Dedifferentiated amniotic fluid mesenchymal stem cell (primary cell): Measurements from ENCODE around the gene MTG1.
"Not testable (repeated sequence)": the region's sequence is repeated elsewhere in the genome, so short reads cannot be mapped to it uniquely, and the experiment has no call there.

Source experiments
- DNase-seq: peaks from one replicate; pipeline ENCODE4 v3.0.0-alpha.2; 2016; ENCODE audit errors: extremely low spot score

MTG1 gene

DNA sequence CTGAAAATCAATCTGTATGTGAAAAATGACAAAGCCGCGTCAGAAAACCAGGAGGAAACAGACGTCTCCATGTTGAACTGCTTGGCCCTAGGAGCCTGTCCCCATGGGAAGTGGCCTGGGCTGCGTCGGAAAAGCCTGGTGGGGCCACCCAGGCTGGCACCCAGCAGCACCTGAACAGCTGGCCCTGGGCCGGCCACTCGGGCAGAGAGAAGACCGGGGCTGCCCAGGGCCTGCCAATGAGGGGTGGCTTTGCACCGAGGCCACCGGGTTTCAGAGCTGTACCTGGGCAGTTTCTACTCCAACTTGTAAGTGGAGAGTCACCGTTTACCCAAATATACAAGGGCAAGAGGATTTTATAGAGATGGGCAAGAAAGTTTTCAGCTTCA is 35.0 kb upstream of the MTG1 start:
- DNase-seq: no peak

DNA sequence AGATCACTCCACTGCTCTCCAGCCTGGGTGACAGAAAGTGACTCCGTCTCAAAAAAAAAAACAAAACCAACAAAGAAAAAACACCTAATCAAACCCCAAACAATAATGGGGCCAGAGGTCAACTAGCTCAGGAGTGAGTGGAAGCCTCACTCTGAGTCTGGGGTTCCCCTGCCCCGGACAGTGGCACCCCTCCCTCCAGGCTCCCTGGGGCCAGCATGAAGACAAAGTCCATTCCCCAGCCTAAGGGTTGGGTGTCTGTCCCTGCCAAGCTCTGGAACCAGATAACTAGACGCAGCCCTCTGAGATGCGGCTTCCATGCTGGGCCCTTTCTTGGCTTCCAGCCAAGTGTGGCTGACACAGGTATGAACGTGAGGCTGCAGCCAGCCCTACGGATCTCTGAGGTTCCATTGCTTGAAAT is 34.4 kb upstream of the MTG1 start:
- DNase-seq: no peak

DNA sequence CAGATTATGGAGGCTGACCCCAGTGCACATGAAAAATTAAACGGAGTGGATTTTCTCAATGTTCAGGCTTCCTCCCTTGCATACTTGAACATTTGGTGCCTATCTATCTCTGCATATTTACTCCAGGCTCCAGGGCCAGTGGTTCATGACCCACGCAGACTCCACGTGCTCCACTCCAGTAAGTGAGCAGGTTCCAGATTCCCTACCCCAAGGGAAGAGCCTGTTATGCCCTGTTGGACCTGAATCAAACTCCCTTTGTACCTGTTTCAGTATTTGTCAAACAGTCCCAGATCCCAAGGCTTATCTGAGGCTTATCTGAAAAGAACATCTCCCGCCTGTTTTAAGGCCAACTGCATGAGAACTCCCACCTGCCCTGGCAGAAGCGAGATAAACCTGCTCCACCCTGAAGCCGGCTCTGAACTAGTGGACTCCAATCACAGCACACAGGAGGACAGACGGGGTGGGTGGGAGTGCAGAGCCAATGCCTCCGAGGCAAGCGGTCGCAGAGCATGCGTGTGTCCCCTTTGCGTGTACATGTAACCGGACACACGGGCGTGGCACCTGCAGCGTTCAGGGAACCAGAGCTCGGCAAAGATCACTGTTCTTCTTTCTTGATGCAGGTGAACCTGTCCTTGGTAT is 33.9 kb upstream of the MTG1 start:
- no peak for DNase-seq

DNA sequence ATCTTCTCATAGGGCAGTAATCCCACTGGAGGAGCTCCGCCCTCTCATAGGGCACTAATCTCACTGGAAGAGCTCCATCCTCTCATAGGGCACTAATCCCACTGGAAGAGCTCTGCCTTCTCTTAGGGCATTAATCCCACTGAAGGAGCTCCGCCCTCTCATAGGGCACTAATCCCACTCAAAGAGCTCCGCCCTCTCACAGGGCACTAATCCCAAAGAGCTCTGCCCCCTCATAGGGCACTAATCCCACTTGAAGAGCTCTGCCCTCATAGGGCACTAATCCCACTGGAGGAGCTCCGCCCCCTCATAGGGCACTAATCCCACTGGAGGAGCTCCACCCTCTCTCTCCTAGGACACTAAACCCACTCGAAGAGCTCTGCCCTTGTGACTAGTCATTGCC is 32.7 kb upstream of the MTG1 start:
- DNase-seq: no peak

DNA sequence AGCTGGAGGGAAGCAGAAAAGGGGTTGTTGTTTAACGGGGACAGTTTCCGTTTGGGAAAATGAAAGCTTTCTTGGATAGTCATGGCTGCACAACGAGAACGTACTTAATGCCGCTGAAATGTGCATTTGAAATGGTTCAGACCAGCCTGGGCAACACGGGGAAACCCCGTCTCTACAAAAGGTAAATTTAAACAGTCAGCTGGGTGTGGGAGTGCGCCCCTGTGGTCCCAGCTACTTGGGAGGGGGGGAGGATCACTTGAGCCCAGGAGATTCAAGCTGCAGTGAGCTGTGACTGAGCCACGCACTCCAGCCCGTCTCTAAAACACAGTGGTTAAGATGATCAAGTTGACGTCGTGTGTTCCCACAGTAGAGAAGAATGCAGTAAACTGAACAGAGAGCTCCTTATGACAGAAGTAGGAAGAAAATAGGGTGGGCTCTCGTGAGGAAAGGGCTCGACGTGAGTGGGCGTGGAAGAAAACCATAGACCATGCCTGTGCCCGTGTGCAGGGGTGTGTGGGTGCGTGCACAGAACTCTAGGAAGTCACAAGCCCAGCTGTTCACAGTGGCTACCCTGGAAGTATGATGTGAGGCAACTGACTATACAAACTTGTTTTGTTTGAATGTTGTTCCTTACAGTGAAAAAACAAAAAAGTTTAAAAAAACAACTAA is 32.0 kb upstream of the MTG1 start:
- DNase-seq: no peak

DNA sequence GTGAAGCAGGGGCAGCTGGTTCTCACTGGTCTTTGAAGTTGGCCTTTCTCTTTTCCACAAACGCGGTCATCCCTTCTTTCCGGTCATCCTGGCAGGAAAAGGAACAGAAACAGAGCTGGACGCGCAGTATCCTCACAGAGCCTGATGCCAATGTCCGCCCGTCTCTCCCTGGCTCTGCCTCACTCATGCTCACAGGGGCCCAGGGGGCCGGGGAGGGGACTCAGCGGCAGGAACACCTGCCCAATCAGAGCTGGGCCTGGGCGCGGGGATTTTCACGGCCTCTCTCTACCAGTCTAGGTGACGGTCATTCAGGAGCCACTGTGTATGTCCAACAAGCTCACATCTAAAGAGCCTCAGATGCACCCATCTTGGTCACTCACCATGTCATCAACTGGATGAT is 31.1 kb upstream of the MTG1 start:
- no peak for DNase-seq

DNA sequence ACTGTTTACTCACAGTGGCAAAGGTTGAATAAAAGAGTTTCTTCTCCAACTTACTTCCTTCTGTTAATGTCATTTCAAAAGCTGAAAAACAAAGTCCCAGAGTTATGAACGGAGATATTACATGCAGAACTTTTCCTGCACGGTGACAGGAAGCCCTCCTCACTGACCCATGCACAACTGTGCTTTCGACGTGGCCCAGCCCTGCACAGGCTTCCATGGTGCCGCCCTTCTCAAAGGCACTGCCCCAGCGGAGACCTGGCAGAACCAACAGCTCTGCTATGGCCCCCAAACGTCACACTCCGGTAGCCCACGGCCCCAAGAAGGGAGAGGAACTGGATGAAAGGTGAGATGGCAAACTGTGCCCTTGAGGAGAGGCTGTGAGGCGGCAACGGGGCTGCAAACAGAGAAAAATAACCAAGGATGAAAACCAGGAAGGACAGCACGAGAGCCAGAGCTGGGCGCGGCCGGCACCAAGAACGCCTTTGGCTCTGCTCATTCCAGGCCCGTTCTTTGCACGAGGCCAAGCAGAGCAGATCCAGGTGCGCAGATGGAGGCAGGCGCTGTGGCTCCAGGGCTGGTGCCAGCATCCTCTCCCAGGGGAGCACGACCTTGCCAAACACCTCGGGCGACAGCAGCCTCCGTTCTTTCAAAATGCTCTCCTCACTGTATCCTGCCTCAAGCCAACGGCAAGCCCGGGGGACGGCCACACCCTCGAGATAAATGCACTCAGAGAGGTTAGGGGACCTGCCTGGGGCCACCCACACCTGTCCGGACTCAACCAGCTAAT is 29.1 kb upstream of the MTG1 start:
- no peak for DNase-seq

DNA sequence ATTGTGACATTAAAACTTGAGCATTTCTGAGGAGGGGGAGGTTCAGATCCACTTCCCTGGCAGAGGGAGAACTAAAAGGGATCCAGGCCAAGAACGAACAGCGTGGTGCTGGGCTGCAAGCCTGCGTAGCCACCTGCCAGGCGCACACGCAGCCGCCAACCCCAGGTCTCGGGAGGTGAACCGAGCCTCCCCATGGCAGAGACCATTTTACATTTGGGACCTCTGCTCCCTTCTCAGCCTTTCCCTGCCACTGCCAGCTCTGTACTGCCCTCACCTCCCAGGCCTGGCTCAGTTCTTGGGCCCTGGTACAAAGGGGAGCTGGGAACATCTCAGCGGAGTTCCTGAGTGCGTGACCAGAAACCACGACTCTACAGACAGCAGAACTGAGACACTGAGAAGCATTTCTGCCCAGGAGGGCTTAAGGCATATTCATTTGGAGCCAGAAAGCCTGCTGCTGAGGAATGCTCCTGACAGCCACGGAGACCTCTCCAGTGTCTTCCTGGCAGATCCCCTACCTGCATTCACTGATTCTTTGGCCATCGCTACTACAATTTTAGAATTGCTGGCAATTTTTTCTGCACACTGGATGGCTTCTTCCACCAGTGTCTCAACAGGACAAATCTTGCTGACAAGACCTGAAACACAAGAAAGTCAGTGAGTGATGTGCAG is 28.4 kb upstream of the MTG1 start:
- no peak for DNase-seq

DNA sequence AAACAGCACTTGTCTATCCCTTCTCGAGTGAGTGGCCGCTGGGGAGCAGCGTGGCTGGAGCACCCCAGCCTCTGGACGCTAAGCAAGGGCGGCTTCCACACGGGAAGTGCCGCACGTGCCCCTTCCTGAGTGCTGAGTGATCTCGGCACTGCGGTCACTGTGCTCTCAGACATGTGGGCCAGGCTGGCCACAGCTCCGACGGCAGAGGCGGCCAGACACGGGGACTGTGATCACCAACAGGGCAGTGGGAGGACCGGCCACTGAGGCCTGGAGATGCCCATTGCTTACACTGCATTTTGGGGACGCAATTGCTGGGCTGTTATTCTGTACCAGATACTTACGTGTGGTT is 27.9 kb upstream of the MTG1 start:
- DNase-seq: no peak

DNA sequence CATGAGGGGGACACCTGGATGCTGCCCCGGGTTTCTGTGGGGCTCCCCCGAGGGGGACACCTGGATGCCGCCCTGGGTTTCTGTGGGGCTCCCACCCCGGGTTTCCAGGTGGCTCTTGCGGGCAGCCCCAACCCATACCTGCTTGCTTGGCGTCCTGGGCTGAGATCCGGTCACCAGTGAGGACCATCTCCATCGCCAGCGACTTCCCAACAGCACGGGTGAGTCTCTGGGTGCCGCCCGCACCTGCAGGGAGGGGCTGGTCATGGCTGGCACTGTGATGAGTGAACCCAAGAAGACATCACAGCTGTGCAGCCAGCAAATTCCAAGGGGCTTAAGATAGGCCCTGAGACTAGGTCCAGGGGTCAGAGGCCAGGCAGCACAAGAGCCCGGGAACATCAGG is 27.2 kb upstream of the MTG1 start:
- no peak for DNase-seq

DNA sequence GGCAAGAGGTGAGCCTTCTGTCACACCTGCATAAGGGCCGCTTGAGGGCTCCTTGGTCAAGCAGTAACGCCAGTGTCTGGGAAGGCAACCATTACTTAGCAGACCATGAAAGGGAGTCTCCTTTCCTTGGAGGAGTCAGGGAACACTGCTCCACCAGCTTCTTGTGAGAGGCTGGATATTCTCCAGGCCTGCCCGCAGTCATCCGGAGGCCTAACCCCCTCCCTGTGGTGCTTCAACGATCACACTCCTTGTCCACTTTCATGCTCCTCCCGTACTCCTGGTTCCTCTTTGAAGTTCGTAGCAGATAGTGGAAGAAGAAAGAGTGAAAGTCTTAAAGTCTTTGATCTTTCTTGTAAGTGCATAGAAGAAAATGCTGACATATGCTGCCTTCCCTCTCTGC is 26.5 kb upstream of the MTG1 start:
- not testable (repeated sequence) for DNase-seq

DNA sequence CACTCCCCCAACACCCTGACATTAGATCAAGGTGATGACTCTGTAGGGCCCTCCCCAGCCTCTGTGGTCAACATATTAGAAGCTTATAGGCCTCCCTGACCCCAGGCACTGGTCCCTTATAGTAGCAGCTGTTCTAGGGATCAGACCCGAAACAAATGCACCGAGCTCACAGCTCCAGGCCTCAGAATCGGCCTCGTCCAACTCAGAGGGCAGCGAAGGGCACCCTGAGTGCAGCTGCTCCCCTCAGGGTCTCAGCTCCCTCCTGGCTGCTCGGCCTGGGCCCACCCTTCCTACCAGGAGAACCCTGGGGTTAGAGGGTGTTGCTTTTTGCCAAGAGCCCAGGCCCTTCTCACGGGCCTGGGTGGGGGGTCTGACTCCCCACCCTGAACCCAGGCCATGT is 25.8 kb upstream of the MTG1 start:
- no peak for DNase-seq

DNA sequence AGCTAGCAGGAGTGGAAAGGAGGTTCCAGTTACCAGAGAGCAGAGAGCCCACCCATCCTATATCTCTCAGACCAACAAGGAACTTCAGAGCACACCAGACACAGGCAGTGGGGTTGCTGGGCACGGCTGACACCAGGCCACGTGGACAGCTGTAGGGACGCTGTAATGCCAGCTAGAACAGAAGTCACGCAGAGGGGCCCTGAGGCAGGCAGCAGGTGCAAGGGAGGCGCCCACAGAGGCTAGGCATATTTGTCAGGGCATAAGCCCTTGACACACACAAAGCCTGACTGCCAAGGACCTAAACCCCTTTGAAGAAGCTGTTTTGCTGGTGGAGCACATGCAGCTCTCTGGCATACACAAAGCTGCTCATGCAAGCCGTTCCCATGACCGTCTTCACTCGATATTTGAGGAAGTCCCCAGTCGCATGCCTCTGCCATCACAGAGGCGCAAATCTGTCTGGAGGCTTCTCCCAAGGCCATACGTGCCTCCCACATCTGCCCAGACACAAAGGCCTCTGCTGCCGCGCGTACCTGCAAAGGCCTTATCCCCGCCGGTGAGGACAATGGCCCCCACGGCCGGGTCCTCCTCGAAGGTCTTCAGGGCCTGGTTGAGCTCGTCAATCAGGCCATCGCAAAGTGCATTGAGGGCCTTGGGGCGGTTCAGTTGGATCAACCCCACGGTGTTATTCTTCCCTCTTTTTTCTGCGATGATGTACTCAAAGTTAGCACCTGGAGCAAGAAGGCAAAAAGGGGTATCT is 23.7 kb upstream of the MTG1 start:
- no peak for DNase-seq

DNA sequence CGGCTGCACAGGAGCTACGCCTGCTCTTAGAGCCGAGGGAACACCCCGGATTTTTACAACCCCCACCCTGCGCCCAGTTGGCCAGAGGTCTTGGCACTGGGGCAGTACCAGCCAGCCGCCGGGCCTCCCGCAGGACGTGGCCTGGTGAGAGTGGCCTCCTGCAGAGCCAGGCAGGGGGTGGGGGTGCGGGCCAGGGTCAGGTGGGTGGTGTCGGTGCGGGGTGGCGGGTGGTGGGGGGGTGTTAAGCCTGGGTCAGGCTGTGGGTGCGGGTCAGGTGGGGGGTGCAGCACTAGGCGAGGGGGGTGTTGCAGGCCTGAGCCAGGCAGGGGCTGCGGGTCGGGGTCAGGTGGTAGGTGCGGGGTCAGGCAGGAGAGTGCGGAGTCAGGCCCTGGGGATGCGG is 21.4 kb upstream of the MTG1 start:
- DNase-seq: no peak

DNA sequence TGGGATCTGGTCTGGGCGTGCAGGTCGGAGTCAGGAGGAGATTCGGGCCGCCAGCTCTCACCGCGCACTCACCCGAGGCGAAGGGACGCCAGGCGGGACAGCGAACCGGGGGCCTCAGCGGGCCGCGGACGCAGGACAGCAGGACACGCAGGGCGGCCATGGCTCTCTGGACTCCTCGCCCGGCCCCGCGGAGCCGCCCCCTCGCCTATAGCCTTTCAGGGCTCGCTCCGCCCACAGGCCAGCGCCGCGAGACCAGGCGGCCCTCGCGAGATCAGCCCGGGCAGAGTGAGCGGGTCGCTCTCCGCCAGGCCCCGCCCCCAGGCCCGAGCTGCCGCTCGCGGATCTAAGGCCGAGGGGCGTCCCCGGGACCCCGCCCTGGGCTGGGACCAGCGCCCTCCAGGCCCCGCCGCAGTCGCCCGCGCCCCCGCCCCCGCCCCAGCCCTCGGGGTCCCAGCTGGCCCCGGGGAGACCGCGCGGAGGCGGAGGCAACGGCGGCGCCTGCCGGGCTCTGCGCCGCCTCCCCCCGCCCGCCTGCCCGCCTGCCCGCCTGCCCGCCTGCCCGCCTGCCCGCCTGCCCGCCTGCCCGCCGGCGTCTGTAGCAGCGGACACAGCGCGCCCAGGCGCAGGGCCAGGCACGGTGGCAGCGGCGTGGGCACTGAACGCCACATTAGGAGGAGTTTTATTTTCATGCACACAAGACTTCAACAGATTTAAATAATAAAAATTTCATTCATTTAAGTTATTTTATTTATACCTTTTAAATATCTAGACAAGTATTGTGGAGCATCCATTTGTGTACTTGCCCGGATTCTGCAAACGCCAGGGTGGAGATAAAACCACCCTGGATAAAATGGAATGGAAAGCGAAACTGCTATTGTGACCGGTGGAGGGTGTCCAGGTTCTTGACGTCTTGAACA is 20.5 kb upstream of the MTG1 start, which contains the start of gene ECHS1:
ECHS1 (minus strand) TSS at position 181 of the 917 bp plus-strand sequence; CDS start at position 160, 21 bp downstream.
- peak; percentile 86 for DNase-seq

DNA sequence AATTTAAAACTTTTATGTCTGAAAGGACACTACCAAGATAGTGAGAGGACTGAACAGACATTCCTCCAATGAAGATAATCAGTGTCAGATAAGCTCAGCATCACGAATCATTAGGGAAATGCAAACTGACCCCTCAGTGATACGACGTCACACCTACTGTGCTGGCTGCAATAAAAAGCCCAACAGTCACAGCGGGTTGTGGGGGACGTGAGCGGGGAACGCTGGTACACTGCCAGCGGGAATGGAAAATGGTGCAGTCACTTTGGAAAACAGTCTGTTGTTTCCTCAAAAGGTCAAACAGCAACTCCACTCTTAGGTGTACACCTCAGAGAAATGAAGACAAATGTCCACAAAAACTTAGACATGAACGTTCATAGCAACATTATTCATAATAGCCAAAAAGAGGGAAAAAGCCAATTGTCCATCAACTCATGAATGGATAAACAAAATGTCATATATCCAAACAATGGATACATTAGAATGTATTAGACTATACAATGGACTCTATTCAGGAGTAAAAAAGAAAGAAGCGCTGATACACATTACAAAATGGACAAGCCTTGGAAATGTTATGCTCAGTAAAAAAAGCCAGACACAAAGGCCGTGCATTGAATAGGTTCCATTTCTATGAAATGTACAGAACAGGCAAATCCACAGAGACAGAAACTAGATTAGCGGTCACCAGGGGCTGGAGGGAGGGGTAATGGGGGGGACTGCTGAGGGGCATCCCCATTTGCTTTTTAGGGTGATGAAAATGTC is 18.4 kb upstream of the MTG1 start:
- DNase-seq: no peak

DNA sequence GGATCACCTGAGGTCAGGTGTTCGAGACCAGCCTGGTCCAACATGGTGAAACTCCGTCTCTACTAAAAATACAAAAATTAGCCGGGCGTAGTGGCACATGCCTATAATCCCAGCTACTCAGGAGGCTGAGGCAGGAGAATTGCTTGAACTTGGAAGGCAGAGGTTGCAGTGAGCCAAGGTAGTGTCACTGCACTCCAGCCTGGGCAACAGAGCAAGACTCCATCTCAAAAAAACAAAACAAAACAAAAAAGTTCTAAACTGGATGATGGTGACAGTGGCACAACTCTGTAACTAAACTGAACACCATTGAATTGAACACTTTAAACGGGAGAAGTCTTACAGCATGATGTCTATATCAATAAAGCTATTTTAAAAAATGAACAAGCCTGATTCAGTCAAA is 17.8 kb upstream of the MTG1 start:
- DNase-seq: not testable (repeated sequence)

DNA sequence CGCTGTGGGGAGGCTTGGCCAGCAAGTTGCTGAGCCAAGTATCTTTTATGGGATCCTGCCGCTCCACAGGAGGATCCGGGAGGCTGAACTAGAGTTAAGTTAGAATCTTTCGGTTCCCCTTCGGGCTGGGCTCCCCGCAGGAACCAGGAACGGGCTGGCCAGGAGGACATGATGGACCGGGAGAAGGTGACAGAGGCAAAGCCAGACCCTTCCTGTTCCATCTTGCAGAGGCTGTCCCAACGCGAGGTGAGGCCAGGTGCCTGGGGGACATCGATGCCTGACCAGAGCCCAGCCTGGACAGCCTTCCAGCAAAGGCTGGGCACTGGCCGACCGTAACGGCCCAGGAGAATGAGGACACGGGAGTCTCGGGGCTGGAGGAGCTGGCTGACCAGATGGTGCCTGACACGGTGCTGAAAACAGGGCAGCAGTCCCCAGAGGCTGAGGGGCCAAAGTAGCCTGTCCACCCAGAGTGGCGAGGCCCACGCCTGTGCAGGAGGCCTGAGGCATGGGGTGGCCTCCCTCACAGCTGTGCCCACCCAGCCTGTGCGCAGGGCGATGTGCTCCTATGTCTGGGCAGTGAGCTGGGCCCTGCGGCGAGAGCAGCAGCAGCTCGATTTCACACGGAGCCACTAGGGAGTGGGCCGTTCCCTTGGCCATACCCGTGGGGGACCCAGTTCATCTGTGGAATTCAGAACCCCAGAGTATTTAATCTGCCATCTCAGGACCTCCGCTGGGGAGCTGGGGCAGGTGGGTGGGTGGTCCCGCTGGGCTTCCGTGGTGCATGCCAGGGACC is 16.7 kb upstream of the MTG1 start:
- DNase-seq: no peak

DNA sequence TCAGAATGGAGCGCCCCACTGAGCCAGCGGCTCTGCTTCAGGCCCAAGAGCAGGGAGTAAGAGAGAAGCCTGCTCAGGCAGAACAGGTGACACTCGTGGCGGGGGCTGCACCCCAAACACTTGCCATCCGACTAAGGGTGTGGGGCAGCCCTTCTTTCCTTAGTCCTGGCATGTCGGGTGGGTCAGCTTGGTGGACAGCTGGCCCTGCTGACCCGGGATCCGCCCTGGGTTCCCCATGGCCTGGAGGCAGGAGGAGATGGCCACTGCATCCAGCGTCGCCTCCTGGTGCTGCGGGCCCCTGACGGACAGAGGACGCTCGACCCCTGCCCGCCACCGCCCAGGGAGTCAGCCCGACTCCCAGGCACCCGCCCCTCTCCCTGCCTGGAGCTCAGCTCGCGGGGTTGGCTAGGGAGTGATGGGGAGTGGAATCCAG is 16.1 kb upstream of the MTG1 start:
- no peak for DNase-seq
